OCI-LY1 (cell line): ENCODE measurements around the gene MLLT6.

Experiments used
- H2AFZ ChIP-seq: fragments of 200-600 bp; sonication (generic), shearing (Covaris generic); 2 replicates; pipeline ENCODE4 v1.6.0; 2014; ENCODE audit warnings: antibody characterized with exemption, mild to moderate bottlenecking, low read length
- H3F3A ChIP-seq: fragments of 200-600 bp; sonication (generic), shearing (Covaris generic); 2 replicates; pipeline ENCODE4 v1.6.0; 2014; ENCODE audit warnings: mild to moderate bottlenecking, antibody characterized with exemption, low read length, moderate library complexity; ENCODE audit not compliant: insufficient read depth
- H3K27ac ChIP-seq: fragments of 200-600 bp; sonication (generic); 2 replicates; pipeline ENCODE4 v1.5.1; 2014; ENCODE audit warnings: low read length, mixed run types, mild to moderate bottlenecking, low read depth; ENCODE audit not compliant: poor library complexity, severe bottlenecking
- H3K27me3 ChIP-seq: fragments of 200-600 bp; sonication (generic); 2 replicates; pipeline ENCODE4 v1.6.0; 2014; ENCODE audit warnings: antibody characterized with exemption, mild to moderate bottlenecking, low read length, moderate library complexity; ENCODE audit not compliant: insufficient read depth
- H3K36me3 ChIP-seq: fragments of 200-600 bp; sonication (generic); 2 replicates; pipeline ENCODE4 v1.6.1; 2014; ENCODE audit warnings: mild to moderate bottlenecking, antibody characterized with exemption, low read length, moderate library complexity, mixed read lengths; ENCODE audit not compliant: insufficient read depth
- H3K4me1 ChIP-seq: fragments of 200-600 bp; sonication (generic); 2 replicates; pipeline ENCODE4 v1.5.1; 2014; ENCODE audit warnings: mild to moderate bottlenecking, low read length, moderate library complexity; ENCODE audit not compliant: insufficient read depth, severe bottlenecking
- H3K4me2 ChIP-seq: fragments of 200-600 bp; sonication (generic), shearing (Covaris generic); 2 replicates; pipeline ENCODE4 v1.6.1; 2014; ENCODE audit warnings: low read length
- H3K4me3 ChIP-seq: fragments of 200-600 bp; sonication (generic); 2 replicates; pipeline ENCODE4 v1.5.1; 2014; ENCODE audit warnings: low read length, low read depth, mild to moderate bottlenecking, mixed read lengths; ENCODE audit not compliant: poor library complexity, severe bottlenecking
- H3K79me2 ChIP-seq: fragments of 200-600 bp; shearing (Covaris generic); 2 replicates; pipeline ENCODE4 v1.6.1; 2016; ENCODE audit warnings: mixed run types, low read length, mixed read lengths; ENCODE audit not compliant: insufficient read depth
- H3K9ac ChIP-seq: fragments of 200-600 bp; sonication (generic), shearing (Covaris generic); 2 replicates; pipeline ENCODE4 v1.6.1; 2014; ENCODE audit warnings: mild to moderate bottlenecking, low read length, mixed read lengths
- H3K9me2 ChIP-seq: fragments of 200-600 bp; sonication (generic), shearing (Covaris generic); 2 replicates; pipeline ENCODE4 v1.6.1; 2014; ENCODE audit warnings: low read depth, mild to moderate bottlenecking, low read length, mixed read lengths
- H3K9me3 ChIP-seq: fragments of 200-600 bp; shearing (Covaris generic); 2 replicates; pipeline ENCODE4 v1.6.1; 2014; ENCODE audit warnings: low read length, mixed read lengths
- H4K20me1 ChIP-seq: fragments of 200-600 bp; sonication (generic), shearing (Covaris generic); 2 replicates; pipeline ENCODE4 v1.6.0; 2016; ENCODE audit warnings: mild to moderate bottlenecking, low read length; ENCODE audit not compliant: insufficient read depth
- EZH2 ChIP-seq: fragments of 200-600 bp; sonication (generic), shearing (Covaris generic); IDR thresholded peaks from 2 replicates; pipeline ENCODE4 v1.8.0; 2017; ENCODE audit warnings: borderline replicate concordance, mixed run types, mild to moderate bottlenecking, antibody characterized with exemption, low read length, moderate library complexity, mixed read lengths
- TF ChIP-seq, protein P1 (sequence below): fragments of 200-600 bp; sonication (generic), shearing (Covaris generic); IDR thresholded peaks from 2 replicates; pipeline ENCODE4 v1.5.1; 2017; ENCODE audit warnings: mild to moderate bottlenecking, antibody characterized with exemption, low read length, moderate library complexity, mixed read lengths

MLLT6 gene

DNA sequence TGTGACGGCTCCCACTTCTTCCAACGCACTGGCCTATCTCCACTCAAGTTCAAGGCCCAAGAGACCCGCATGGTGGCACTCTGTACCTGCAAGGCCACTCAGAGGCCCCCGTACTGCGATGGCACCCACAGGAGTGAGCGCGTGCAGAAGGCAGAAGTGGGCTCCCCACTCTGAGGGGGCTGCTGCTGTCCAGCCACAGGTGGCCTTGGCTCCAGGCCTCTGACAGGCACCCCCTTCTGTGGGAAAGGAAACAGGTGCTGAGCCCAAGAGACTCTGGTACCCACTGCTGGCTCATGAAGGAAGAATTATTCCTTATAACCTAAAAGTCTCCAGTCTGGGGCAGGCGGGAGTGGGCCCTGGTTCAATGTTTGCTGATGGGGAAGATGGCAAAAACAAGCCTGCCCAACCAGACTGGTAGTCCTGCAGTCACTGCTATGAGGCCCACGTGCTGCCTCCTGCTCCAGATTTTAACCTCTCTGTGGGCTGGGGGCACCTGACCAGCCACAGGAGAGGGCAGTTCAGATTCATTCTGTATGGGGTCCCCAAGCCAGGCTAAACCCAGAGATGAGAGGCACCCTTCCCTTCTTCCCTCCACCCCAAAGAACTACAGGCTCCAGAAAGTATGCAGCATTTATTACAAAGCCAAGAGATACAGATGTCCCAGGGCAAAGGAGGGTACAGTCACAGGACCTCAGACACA lies 28.4 kb downstream of the MLLT6 start:
- Histone ChIP-seq H3K9ac (no peak overlapping the region), H3K4me2 (no peak overlapping the region), H3K4me3 (no peak overlapping the region), H3K4me1 (peaks cover 39% of the 10 kb centered on the region), H3F3A (peaks cover 9% of the 10 kb centered on the region; the same call in 1 of the 2 replicates), H3K27ac (no peak overlapping the region), H3K9me3 (no peaks in the 10 kb centered on the region), H2AFZ (no peak overlapping the region), H3K79me2 (no peaks in the 10 kb centered on the region), H4K20me1 (no peaks in the 10 kb centered on the region), H3K36me3 (no peaks in the 10 kb centered on the region), H3K9me2 (no peaks in the 10 kb centered on the region), H3K27me3 (0 out of 2 replicates have a peak, but pooled peaks cover 7% of the 10 kb centered on the region)
- TF ChIP-seq EZH2 = no peak

DNA sequence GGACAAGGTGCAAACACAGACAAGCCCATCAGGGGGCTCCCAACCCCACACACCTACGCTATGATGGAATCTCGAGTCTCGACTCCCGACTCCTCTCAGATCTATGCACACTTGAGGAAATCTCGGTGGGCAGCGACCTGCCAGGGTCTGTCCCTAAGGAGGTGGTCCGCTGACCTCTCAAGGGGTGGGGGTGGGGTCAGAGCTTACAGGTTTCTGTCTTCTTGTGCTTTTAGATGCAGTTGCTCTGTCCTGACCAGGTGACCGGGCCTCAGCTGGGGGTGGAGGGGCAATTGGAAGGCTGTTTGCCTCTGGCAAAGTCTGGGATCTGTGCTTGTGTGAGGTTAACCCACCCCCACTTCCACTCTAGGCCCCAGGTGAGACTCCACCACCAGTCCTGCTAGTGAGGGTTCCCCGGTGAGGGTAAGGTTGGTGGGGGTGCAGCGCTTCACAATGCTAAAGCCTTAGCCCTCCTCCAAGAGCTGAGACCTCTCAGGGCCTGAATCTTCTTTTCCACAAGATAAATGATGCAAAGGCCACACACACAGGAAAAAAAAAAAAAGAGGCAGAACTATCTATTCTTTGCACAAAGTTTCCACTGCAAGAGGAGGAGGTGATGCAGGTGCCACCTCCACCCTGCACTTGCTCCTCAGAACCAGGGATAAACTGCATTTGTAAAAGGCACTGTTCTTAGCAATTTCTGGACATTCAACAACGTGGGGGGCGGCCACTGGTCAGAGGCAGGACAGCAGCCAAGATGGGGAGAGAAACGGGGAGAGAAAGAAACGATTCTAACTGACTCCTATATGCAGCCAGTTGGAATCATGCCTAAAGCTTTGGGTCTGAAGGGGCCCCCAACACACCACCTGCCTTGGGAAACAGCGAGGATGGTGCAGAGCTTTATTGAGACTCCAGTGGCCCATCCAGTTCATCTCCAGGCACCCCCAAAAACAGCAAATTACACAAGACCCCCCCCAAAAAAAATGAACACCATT lies 29.2 kb downstream of the MLLT6 start:
- Histone ChIP-seq H3K36me3 (no peaks in the 10 kb centered on the region), H3K4me1 (peaks cover 30% of the 10 kb centered on the region), H2AFZ (no peak overlapping the region), H4K20me1 (no peaks in the 10 kb centered on the region), H3K9me3 (no peaks in the 10 kb centered on the region), H3K9ac (no peak overlapping the region), H3K9me2 (no peaks in the 10 kb centered on the region), H3K4me2 (peak overlapping the region; percentile 17; the same call in 1 of the 2 replicates), H3K27me3 (0 out of 2 replicates have a peak, but pooled peaks cover 11% of the 10 kb centered on the region), H3K79me2 (no peaks in the 10 kb centered on the region), H3K4me3 (no peak overlapping the region), H3F3A (peaks cover 9% of the 10 kb centered on the region; the same call in 1 of the 2 replicates), H3K27ac (peak overlapping the region; percentile 54)
- no peak for TF ChIP-seq EZH2
- TF ChIP-seq, protein P1, sequence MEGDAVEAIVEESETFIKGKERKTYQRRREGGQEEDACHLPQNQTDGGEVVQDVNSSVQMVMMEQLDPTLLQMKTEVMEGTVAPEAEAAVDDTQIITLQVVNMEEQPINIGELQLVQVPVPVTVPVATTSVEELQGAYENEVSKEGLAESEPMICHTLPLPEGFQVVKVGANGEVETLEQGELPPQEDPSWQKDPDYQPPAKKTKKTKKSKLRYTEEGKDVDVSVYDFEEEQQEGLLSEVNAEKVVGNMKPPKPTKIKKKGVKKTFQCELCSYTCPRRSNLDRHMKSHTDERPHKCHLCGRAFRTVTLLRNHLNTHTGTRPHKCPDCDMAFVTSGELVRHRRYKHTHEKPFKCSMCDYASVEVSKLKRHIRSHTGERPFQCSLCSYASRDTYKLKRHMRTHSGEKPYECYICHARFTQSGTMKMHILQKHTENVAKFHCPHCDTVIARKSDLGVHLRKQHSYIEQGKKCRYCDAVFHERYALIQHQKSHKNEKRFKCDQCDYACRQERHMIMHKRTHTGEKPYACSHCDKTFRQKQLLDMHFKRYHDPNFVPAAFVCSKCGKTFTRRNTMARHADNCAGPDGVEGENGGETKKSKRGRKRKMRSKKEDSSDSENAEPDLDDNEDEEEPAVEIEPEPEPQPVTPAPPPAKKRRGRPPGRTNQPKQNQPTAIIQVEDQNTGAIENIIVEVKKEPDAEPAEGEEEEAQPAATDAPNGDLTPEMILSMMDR = peak; percentile 54

DNA sequence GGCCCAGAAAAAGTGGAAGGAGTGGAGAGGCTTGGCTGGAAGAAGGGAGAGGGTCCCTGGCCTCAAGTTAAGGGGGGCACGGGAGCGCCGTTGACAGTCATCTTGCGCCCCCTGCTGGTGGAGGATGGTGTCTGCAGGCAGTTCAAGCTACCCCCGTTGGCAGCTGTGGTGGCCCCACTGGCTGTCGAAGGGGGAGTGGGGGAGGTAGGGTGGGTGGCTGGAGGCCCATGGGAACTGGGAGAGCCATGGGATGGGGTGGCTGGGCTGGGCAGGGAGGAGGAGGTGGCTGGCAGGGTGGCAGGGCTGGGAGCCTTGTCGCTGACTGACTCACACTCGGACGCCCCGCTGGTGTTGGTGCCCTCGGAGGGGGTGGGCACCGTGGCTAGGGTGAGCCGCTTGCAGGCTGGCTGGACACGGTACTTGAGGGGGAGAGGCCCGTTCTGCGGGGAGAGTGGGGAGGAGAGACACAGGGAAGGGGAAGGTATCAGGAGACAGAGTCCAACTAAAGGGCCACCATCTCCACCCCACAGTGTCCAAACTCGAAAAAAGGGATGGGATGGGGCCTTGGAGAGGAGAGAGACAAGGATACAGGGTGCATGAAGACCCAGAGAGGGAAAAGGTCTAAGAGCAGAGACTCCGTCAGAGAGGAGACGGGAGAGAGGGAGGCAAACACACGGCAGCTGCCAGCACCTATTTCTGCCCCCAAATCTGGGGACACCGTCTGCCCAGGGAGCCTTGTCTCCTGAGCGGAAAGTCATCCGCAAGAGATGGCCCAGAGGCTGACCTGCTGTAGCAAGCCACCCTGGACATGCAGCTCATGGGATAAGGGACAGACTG lies 30.3 kb downstream of the MLLT6 start:
- peaks cover 24% of the 10 kb centered on the region for H3K4me1 ChIP-seq
- no peak overlapping the region for H2AFZ ChIP-seq
- H3K27ac ChIP-seq = no peak overlapping the region
- peaks cover 9% of the 10 kb centered on the region; the same call in 1 of the 2 replicates for H3F3A ChIP-seq
- peaks cover 11% of the 10 kb centered on the region; the same call in 1 of the 2 replicates for H3K27me3 ChIP-seq
- H4K20me1 ChIP-seq = no peaks in the 10 kb centered on the region
- H3K4me2 ChIP-seq = no peak overlapping the region
- H3K36me3 ChIP-seq = no peaks in the 10 kb centered on the region
- no peak overlapping the region for H3K4me3 ChIP-seq
- no peaks in the 10 kb centered on the region for H3K9me2 ChIP-seq
- TF ChIP-seq EZH2 = no peak
- TF ChIP-seq, protein P1 = peak; percentile 90
- H3K79me2 ChIP-seq = no peaks in the 10 kb centered on the region
- no peak overlapping the region for H3K9ac ChIP-seq
- H3K9me3 ChIP-seq = no peaks in the 10 kb centered on the region
